NCI-H187 (cell line): Measurements from ENCODE around the gene SF3A2.

Experiments
- DNase-seq, 2 experiments: peaks; one replicate each; lab custom pipeline; 2025; lab: John Stamatoyannopoulos, UW

SF3A2 gene

DNA sequence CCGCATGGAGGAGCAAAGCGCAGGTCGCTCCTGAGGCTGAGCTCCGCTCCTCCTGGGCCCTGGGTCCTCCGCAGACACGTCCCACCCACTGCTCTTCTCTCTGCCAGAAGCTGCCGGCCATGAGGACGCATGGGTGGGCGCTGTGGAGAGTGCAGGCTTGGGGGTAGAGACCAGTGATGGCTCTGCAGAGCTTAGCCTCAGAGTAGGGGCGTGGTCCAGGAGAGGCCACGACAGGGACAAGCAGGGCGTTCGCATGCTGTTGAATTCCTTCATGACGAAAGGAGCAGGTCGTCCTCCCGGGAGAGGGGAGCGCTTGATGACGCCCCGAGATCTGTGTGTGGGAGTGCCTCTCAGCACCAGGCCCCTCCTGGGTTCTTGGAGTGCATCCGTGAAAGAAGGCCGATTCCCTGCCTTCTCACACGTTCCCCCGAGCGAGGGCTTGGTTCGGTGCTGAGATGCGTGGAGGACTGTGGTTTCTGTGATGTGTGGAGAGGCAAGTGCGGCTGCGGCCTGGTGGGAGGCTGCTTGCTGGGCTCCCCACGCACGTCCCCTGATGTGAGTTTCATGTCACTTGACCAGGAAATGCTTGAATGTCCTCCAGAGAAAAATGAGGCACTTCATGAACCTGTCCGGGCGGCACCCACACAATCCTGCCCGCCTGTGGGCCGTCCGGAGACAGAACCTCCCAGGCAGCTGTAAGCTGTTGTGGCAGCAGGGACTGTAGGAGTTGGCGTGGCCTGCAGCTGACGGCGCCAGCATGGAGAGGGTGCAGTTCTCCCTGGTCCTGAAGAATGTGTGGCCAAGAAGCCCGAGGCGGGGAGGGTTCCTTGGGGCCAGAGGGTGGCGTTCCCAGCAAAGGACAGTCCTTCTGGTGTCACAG, 4.5 kb downstream of the SF3A2 start:
- DNase-seq = no peak

DNA sequence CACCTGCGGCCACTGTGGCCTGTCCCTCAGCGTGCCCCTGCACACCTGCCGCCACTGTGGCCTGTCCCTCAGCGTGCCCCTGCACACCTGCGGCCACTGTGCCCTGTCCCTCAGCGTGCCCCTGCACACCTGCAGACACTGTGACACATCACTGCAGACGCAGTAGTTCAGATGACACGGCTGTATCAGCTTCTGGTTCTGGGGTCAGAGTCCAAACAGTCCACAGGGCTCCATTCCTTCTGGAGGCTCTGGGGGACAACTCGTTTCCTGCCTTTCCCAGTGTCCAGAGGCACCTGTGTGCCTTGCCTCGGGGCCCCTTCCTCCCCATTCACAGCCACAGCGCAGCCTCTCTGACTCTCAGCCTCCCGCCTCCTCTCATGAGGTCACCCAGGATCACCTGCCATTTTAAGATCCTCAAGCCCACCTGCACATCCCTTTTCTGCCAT, 5.5 kb downstream of the SF3A2 start:
- no peak for DNase-seq

DNA sequence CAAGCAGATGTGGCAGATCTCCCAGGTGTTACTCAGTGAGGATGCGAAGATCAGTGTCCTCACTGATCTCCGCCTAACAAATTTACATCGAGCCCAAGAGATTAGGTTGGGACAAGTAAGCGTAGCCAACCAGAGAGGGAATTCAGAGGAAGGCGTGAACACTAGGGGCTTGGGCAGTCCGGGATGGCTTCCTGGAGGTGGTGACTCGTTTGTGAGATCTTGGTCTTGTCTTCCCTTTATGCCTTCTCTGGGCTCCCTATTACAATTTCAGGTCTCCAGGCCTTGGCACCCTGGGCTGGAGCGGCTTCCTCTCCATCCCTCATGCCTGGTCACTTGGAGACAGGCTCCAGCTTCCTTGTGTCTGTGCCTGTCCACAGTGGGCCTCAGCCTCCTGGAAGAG, 6.2 kb downstream of the SF3A2 start:
- DNase-seq = no peak

DNA sequence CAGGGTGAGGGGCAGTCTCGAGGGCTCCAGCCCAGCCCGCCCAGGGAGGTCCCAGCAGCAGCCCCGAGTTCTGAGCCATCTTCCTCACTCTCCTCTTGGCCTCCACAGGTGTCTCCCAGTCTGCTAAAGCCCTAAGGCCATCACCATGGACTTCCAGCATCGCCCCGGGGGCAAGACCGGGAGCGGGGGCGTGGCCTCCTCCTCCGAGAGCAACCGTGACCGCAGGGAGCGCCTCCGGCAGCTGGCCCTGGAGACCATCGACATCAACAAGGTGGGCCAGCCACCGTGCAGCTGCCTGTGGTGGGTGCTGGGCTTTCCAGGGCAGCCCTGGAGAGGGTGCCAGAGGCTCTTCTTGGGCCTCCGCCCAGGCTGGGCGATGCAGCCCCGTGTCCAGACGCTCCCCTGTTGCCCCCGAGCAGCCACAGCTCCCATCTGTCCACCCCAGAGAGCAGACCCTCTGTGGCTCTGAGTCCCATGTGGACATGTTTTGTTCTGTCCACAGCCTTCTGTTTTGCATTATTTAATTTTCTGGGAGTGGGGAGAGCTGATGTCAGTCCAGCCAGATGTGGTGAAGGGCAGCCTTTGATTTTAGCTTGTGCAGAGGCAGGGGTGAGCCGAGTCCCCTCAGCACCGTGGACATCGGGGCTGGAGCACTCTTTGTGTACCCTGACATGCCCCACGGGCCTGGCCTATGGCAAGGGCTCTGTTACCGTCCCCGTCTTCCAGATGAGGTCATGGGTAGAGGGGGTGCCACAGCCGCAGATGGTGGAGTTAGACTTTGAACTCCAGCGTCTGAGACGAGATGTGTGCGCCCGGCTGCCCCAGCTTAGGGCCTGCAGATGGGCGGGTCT, 6.9 kb downstream of the SF3A2 start:
- DNase-seq = no peak

DNA sequence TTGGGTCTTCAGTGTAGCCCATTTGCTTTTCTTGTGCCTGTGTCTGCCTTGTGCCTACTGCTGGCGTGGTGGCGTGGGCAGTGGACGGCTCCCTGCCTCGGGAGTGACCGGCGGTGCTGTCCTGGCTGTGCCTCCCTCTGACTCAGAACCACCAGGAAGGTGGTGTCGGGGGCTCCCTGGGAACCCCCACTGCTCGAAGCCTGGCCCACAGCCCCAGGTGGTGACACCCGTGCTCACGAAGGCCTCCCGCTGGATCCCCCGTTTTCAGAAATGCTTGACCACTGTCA, 7.4 kb downstream of the SF3A2 start:
- no peak for DNase-seq

DNA sequence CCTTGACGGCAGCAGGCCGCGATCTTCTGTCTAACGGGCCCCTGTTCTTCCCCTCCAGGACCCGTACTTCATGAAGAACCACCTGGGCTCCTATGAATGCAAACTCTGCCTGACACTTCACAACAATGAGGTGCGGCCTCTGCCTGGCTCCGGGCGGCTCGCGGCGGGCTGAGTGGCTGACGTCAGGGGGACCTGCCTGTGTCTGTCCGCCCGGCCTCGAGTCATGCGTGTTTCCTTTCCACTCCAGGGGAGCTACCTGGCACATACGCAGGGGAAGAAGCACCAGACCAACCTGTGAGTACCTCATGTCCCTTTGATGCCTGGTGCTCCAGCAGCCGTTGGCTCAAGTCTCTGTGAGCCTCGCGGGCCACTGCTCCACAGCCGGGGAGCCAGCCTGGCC, 7.9 kb downstream of the SF3A2 start:
- DNase-seq = no peak

DNA sequence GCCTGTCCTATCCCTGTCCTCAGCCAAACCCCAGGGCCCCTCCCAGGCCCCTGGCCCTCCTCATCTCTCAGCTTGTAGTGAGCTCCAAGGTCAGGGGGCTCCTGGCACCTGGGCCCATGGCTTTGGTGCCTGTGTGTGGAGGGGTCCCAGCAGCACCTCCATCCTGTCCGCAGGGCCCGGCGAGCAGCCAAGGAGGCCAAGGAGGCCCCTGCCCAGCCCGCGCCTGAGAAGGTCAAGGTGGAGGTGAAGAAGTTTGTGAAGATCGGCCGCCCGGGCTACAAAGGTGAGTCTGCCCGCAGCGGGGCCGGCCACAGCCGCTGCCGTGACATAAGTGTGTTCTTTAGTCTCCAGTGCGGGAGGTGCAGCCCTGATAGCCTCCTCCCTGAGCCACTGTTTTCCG, 8.6 kb downstream of the SF3A2 start:
- DNase-seq = no peak

DNA sequence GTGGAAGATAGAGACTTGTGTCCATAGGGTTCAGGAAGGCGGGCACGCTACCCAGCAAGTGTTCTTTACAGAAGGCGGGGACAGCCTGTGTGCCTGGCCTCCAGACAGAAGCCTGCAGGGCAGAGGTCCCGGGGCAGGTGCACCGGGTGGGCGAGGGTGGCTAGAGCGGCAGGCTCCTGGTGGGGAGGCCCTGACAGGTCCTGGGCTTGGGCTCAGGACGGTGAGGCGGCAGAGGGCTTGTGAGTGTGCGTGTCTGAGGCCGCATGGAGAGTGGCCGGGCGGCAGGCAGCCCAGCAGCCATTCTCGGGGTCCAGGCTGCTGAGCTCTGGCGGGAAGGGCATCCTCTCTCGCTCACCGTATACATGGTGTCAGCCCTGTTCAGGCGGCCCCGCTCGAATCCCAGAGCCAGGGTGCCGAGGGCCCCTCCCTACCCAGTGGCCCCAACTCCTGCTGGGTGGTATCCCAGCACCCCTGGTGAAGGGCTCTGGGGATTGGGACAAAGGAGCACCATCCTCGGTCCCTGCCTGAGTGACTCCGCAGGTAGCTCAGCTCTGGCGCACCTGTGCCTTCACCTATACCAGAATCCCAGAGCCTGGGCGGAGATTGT, 9.5 kb downstream of the SF3A2 start:
- no peak for DNase-seq

DNA sequence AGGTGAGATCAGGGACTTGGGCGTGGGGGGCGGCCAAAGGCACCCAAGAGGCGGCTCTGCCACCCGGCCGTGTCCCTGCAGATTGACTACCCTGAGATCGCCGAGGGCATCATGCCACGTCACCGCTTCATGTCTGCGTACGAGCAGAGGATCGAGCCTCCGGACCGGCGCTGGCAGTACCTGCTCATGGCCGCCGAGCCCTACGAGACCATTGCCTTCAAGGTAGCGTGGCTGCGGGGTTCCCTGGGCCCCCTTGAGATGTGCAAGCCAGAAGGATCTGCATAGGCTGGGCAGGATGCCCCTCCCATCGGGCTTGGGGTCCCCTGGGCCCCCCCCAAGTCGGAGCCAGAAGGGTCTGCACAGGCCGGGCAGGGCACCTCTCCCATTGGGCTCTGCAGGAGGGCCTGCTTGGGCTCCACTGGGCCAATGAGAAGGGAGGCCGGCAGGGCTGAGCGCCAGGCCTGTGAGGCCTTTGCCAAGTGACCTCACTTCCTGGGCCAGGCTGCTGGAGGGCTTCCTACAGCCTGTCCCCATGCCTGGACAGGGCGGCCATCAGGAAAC, 10.3 kb downstream of the SF3A2 start:
- DNase-seq = no peak

DNA sequence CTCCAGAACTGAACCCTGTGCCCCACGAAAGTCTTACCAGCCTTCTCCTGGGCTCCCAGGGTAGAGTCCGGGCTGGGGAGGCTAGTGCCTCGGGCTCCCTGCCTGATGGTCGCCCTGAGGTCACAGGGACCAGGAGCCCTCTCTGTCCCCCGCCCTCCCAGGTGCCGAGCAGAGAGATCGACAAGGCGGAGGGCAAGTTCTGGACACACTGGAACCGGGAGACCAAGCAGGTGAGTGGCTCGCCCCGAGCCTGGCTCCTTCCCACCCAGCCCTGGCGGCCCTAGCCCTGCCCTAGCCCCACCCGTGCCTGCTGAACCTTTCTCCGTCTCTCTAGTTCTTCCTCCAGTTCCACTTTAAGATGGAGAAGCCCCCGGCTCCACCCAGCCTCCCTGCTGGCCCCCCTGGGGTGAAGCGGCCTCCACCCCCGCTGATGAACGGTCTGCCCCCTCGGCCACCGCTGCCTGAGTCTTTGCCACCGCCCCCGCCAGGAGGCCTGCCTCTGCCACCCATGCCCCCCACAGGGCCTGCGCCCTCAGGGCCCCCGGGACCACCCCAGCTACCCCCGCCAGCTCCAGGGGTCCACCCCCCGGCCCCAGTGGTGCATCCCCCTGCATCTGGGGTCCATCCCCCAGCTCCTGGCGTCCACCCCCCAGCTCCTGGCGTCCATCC, 10.9 kb downstream of the SF3A2 start:
- no peak for DNase-seq

DNA sequence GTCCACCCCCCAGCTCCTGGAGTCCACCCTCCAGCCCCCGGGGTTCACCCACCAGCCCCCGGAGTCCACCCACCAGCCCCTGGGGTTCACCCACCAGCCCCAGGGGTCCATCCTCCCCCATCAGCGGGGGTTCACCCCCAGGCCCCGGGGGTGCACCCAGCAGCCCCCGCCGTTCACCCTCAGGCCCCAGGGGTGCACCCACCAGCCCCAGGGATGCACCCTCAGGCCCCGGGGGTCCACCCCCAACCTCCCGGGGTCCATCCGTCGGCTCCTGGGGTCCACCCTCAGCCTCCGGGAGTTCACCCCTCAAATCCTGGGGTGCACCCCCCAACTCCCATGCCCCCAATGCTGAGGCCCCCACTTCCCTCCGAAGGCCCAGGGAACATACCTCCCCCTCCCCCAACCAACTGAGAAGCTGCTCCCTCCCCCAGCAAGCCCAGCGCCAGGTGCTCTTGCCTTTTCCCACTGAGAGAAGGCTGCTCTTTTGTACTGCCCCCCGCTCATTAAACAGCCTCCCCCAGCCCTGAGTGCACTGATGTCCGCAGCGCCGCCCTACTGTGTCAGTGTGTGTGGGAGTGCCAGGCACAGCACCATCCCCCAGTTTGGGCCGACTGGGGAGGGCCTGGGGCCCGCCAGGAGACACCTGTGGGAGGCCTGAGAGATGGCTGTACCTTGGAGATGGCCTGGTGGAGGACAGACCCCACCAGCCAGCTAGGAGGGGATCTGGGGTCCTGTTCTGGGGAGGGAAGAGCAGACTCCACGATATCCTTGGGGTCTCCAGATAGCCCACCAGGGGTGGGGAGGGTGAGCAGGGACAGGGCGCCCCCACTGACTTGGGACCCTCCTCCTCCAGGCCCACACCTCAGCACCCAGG, 11.7 kb downstream of the SF3A2 start:
- DNase-seq = no peak

DNA sequence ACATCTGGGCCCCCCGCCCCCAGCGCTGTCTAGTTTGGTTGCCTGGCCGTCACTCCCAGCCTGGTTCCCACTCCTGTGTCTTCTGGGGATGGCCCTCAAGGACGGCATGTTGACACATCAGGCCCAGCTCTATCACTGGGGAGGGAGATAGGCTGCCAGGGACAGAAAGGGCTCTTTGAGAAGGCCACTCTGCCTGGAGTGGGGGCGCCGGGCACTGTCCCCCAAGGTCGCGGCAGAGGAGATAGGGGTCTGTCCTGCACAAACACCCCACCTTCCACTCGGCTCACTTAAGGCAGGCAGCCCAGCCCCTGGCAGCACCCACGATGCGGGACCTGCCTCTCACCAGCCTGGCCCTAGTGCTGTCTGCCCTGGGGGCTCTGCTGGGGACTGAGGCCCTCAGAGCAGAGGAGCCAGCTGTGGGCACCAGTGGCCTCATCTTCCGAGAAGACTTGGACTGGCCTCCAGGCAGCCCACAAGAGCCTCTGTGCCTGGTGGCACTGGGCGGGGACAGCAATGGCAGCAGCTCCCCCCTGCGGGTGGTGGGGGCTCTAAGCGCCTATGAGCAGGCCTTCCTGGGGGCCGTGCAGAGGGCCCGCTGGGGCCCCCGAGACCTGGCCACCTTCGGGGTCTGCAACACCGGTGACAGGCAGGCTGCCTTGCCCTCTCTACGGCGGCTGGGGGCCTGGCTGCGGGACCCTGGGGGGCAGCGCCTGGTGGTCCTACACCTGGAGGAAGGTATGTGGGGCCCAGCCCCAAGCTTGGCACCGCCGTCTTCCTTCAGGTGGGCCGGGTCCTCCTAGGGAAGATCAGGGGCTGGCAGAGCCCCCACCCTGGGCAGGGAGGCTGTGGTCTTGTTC, 12.6 kb downstream of the SF3A2 start, which contains the start of gene AMH:
TSS of gene AMH (plus strand) at position 314 of the 857 bp plus-strand sequence. CDS start at position 324, 10 bp downstream.
- DNase-seq = no peak

DNA sequence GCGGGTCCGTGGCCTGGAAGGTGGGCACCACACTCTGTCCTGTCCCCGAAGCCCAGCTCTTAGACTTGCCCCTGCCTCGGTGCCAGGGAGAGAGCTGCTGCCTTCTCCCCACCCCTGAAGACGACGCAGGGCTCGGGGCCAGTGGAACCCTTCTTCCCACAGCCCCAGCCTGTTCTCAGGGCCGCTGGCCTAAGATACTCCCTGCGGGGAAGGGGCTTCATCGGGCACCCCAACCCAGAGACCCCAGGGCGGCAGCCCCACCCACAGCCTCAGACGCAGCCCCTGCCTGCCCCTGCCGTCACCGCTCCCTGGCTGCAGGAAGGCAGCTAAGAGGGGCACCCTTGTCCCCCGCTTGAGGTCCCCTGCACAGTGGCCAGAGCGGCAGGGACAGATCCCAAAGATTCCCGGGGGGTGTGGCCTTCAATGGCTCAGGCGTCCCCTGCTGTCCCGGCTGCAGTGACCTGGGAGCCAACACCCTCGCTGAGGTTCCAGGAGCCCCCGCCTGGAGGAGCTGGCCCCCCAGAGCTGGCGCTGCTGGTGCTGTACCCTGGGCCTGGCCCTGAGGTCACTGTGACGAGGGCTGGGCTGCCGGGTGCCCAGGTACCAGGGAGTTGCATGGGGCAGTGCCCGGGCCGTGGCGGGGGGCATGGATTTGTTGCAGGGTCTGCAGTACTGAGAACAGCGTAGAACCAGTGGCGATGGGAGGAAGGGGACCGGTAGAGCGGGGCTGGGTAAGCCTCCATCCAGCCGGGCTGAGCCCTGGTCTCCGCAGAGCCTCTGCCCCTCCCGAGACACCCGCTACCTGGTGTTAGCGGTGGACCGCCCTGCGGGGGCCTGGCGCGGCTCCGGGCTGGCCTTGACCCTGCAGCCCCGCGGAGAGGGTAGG, 13.5 kb downstream of the SF3A2 start:
- no peak for DNase-seq

DNA sequence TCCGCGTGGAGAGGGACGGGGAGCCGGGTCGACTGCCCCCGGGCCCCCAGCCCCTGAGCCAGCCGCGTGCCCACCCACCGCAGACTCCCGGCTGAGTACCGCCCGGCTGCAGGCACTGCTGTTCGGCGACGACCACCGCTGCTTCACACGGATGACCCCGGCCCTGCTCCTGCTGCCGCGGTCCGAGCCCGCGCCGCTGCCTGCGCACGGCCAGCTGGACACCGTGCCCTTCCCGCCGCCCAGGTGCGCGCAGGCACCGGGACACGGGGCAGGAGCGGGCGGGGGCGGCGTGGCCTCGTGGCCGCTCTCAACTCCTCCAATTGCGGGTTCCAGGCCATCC, 14.1 kb downstream of the SF3A2 start:
- DNase-seq = no peak

DNA sequence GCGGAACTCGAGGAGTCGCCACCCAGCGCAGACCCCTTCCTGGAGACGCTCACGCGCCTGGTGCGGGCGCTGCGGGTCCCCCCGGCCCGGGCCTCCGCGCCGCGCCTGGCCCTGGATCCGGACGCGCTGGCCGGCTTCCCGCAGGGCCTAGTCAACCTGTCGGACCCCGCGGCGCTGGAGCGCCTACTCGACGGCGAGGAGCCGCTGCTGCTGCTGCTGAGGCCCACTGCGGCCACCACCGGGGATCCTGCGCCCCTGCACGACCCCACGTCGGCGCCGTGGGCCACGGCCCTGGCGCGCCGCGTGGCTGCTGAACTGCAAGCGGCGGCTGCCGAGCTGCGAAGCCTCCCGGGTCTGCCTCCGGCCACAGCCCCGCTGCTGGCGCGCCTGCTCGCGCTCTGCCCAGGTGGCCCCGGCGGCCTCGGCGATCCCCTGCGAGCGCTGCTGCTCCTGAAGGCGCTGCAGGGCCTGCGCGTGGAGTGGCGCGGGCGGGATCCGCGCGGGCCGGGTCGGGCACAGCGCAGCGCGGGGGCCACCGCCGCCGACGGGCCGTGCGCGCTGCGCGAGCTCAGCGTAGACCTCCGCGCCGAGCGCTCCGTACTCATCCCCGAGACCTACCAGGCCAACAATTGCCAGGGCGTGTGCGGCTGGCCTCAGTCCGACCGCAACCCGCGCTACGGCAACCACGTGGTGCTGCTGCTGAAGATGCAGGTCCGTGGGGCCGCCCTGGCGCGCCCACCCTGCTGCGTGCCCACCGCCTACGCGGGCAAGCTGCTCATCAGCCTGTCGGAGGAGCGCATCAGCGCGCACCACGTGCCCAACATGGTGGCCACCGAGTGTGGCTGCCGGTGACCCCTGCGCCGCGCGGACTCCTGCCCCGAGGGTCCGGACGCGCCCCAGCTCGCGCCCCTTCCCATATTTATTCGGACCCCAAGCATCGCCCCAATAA, 14.8 kb downstream of the SF3A2 start:
- DNase-seq = no peak

DNA sequence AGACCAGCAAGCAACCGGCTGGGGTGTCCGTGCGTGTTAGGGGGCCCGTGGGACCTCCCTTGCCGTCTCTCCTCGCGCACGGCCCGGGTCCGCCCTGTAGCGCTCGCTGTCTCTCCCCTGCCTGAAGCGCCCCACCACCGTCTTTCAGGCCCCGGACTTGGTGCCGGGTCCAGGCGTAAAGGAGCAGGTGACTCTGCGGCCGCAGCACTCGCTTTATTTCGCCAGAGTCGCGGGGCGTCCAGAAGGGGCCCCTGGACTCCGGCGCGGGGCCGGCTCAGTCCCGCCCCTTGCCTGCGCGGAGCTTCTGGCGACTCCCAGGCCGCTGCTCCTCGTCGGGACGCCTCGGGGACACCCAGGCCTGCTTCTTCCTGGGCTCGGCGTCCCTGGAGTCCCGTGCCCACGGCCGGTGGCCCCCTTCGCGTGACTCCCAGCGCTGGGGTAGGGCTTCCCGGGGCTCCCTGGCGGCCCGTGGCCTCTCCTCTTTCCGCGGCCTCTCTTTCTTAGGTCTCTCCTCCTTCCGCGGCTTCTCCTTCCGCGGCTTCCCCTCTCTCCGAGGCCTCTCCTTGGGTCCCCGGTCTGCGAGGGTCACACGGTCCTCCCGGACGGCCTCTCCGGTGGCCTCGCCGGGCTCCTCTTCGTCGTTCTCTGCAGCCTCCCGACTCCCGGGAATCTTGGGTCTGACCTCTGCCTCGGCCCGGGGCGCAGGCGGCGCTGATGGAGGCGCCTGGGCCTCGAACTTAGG, 15.6 kb downstream of the SF3A2 start:
- no peak for DNase-seq

DNA sequence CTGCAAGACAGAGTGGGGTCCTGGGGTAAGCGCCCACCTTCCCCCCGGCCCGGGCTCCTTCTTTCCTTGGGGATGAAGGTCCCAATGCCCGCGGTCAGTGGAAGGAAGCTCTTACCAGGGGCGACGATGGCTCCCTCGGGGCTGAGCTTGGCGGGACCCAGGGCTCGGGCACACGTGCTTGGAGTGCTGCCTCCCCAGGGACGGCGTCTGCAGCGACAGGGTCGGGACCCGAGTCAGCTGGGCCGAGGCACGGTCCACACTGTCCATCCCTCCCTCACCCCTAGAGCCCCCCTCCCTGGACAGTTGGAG, 16.1 kb downstream of the SF3A2 start:
- DNase-seq = no peak
